NCI-H2081 (cell line): Measurements from ENCODE around the gene CACNA1B.

Experiments used
- DNase-seq, 2 experiments: peaks; one replicate each; lab custom pipeline; 2025; lab: John Stamatoyannopoulos, UW

CACNA1B gene

DNA sequence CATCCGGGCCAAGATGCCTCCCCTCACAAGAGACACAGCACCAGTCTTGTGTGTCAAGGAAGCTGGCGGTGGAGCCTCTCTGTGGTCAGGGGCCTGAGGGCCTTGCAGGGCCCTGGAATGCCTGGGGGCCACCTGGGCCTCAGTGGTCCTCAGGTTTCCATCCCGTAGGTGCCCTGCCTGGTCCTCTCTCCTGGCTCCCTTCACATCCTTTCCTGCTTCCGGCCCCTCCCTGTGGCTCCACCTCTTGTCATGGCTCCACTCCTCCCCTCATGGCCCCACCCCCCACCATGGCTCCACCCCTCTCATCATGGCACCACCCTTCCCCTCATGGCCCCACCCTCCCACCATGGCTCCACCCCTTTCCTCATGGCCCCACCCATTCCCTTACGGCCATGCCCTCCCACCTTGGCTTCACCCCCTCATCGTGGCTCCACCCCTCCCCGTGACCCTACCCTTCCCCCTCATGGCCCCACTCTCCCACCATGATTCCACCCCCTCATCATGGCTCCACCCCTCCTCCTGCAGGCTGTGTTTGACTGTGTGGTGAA, 175.8 kb downstream of the CACNA1B start:
- DNase-seq, result no peak

DNA sequence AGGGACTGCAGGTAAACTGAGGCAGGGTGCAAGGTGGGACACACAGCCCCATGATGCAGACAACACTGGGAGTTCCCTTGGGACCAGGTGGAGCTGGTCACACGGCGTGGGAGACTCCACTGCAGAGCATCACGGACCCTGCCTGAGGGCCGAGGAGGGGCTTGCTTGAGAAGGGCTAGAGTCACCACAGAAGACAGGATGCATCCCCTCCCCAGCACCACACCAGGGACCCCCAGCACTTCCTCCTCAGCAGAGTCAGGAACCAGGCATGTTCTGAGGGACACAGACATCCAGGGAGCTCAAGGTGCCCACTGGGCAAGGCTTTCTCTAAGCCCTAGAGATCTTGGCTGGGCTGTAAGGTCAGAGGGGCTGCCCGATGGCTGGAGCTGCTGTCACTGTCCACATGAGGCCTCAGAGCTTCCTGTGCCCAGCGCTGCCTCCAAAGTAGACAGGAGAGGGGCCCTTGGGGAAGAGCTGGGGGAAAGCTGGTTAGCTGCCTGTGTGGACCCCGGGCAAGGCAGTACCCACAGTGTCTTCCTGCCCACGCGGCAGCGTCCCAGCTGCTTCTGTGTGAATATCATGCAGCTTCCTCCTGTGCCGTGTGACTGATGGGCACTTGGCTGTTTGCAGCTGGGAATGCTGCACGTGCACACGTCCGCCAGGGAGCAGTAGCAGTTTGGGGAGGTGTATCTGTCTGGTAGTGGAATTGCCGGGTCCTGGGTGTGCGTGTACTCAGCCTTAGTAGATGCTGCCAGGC, 176.6 kb downstream of the CACNA1B start:
- DNase-seq, result no peak

DNA sequence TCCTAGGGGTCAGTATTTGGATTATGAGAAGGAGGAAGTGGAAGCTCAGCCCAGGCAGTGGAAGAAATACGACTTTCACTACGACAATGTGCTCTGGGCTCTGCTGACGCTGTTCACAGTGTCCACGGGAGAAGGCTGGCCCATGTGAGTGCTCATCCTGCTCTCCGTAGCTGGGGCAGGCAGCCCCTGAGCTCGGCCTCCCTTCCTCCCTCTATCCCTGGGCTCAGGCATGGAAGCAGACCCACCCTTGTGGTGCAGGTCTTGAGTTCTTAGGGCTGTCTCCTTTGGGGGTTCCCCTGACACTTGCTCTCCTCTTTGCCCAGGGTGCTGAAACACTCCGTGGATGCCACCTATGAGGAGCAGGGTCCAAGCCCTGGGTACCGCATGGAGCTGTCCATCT, 180.1 kb downstream of the CACNA1B start:
- no peak for DNase-seq

DNA sequence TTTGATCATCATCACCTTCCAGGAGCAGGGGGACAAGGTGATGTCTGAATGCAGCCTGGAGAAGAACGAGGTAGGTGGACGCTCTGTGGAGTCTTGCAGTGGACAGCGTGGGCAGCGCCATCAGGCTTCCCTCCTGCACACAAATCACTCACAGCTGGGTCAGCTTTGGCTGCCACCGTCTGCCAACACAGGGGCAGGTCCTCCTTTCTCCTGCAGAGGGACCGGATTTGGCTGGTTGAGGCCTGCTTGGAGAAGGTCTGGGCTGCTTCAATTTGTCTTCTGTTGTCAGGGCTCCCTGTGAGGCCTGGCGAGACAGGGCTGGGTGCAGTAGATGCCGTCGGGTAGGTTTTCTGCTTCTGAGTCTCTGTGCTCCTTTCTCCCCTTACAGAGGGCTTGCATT, 180.6 kb downstream of the CACNA1B start:
- DNase-seq, result no peak

DNA sequence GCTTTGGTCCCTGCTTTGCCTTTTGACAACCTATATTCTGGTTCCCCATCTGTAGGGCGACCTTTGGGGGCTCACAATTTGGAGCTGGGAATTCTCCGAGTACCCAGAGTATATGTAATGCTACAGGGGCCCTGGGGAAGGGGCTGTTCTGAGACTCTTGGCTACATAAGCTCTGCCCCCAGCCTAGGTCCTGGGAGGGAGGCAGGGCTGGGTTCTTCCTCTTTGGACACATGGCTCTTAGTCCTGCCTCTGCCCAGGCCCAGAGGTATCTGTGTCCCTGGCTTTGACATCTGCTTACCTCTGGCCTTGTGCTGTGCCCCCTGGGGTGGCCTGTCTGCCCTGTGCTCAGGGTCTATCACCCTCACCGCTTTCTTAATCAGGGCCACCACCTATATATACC, 181.6 kb downstream of the CACNA1B start:
- DNase-seq, result no peak

DNA sequence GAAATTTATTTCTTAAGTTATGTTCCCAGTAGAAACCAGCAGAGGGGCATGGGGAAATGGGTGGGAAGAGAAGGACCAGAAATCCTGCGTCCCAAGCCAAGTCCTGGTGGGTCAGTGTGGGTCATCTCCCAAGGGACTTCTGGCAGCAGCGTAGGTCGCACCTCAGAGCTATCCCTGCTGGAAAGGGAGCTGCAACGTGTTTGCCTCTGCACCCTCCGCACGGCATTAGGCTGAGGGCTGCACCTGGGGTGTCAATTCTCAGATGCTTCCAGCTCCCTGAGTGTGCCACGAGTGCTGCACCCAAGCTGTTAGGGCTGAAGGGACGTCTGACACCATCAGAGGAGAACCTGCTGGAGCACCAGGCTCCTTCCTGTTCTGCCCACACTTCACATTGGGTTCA, 182.8 kb downstream of the CACNA1B start:
- no peak for DNase-seq

DNA sequence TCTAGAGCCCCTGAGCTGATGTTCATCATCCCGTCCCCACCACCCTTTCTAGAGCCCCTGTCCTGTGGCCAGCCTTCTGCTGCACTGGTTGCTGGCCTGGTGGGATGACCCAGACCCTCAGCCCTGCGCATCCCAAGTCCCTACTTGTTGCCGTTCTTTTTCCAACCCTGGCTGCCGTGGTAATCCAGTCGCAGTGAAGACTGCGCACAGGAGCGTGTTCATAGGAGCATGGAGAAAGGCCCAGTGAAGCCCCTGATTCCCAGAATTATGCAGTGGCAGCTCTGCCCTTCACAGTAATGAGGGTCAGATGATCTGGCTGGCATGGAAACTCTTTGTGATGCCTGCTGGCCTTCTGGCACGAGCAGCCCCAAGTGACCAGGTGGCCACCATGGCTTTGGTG, 183.3 kb downstream of the CACNA1B start:
- DNase-seq, result no peak

DNA sequence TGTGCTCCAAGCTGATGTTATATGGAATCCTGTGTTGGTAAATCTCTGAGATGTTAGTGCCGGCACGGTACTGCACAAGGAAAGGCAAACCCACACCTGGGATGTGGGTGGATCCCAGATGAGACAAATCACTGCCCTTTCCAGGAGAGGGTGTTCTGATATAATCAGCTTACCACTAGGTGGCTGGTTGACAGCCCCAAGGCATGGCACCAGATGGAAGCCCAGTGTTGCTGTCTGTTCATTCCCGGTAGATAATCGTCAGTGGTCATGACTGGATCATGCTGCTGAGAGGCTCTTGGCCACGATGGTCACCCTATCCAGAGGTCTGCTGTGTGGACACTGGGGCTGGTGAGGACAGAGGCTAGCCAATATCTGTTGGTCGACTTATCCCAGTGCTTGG, 184.0 kb downstream of the CACNA1B start:
- DNase-seq, result no peak

DNA sequence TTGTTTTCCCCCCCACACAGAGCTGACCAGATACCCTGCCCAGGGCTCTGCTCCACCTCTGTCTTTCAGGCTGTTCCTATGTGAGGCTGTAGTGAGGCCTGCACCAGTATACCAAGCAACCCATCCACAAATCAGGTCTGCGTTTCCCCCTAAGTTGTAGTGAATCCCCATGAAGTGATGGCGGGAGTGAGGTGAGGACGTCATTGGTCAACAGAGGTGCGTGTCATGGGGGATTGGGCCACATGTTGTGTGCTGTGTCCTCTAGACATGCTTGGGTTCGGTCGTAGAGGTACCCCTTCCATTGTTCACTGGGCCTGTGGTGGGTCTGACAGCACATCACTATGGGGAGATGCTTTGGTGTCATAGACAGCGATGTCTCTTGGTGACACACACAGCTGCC, 184.6 kb downstream of the CACNA1B start:
- no peak for DNase-seq

DNA sequence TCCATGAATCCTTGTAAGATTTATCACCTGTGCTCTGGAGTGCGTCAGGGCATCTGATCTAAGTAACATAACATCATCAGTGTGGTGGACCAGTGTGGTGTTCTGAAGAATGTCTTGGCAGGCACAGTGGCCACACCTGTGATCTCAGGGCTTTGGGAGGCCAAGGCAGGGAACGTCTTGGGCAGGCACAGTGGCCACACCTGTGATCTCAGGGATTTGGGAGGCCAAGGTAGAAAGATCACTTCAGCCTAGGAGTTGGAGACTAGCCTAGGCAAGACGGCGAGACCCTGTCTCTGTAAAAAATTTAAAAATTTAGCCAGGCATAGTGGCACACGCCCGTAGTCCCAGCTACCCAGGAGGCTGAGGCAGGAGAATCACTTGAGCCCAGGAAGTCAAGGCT, 185.5 kb downstream of the CACNA1B start:
- no peak for DNase-seq

DNA sequence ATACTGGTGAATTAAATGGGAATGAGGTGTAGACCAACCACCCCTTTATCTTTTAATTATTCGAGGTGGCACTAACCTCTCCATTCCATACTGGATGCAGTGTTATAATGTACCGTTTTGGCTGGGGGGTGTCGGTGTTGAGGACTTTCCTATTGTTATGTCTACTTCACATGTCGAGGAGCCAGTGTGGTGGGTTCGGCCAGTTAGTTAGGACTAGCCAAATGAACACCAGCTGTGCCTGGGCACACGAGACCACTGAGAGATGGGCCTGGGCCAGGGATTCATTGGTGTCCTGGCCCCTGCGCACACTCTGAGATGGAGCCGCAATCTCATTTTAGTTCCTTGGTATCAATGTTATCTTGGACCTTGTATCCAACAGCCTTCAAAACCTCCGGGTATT, 186.2 kb downstream of the CACNA1B start:
- DNase-seq, result no peak

DNA sequence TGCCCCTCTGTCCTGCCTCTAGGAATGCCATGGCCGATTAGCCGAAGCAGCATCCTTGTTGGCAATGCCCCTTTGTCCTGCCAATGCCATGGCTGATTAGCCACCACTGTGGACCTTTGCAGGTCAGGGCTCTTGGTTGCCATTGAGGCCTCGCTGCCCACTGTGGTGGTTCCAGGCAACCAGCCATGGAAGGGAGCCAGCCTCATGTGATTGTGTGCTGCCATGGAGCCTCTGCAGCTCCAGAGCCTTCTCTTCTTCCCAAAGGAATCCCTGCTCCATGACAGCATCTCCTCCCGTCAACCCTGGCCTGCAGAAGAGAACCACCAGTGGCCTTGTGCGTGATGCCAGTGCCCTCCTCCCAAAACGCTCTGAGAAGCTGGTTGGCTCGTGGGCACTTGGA, 187.0 kb downstream of the CACNA1B start:
- no peak for DNase-seq

DNA sequence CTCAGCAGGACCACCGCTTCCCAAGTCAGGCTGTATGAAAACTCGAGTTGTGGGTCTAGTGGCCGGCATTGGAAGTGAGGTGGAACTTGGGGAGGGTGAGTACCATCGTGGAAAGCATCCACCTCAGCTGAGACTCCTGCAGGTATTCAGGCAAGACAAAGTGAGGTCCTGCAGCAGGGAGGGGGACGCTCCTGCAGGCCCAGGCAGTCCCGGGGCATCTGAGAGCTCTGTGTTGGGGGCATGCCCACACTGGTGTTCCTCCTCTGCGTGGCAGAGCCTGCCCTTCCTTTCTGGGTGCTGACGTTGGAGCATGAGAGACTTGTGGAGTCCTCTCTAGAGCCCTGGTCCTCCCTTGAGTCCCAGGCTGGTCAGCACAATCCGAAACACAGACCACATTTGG, 187.7 kb downstream of the CACNA1B start:
- DNase-seq, result no peak

DNA sequence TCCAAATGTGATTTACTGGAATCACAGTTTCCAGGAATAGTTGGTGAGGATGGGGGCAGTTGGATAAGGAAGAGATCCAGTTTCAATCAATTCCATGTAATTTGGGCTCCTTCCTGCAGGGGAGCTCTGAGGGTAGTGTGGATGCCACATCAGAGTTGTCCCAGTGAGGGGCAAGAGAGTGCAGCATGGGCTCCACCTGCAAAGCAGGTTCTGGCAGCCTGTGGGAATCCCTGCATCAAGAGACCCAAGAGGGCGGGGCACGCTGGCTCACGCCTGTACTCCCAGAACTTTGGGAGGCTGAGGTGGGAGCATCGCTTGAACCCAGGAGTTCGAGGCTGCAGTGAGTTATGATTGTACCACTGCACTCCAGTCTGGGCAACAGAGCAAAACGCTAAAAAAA, 188.5 kb downstream of the CACNA1B start:
- no peak for DNase-seq

DNA sequence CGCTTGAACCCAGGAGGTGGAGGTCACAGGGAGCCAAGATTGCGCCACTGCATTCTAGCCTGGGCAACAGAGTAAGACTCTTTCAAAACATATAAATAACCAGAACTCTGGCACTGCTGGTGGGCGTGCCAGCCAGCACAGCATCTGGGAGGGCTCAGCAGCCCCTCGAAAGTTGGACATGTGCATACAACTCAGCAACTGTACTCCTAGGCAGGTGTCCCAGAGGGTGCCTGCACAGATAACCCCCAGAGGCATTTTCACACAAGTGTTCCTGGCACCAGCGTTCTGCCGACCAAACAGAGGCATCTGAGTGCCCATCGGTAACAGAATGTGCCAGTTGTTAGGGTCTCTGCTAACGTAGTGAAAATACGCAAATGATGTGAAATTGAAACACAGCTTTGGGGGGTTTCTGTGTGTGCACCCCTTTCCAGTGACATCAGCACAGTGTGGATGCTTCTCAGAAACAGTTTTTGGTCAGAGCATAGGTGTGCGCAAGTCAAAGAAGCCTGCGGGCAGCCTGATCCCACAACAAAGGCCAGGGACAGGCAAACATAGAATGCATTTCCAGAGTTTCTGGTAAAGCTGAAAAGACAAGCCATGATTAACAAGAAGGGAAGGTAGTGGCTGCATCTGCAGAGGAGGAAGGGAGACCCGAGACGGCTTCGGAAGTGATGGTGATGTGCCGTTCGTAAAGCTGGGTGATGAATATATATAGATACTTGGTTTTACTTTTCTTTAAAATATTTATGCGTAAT, 190.2 kb downstream of the CACNA1B start:
- no peak for DNase-seq

DNA sequence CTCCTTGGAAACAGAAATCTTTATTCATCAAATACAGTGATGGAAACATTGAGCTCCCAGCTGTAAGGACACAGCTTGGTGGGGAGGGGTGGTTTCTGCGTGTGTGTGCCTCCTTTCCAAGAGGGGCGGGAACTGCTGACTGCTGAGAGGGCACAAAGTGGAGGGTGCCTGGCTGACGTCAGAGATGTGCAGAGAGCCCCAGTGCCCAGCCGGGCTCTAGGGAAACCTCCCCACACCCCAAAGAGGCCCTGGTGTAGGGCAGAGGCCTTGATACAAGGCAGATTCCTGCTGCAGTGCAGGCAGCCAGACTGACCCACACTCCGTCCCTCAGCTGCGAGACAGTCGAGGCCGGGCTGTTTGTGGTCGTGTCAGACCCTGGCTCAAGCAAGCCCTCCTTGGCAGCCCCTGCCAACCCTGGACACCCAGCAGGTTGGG, 191.0 kb downstream of the CACNA1B start:
- no peak for DNase-seq

DNA sequence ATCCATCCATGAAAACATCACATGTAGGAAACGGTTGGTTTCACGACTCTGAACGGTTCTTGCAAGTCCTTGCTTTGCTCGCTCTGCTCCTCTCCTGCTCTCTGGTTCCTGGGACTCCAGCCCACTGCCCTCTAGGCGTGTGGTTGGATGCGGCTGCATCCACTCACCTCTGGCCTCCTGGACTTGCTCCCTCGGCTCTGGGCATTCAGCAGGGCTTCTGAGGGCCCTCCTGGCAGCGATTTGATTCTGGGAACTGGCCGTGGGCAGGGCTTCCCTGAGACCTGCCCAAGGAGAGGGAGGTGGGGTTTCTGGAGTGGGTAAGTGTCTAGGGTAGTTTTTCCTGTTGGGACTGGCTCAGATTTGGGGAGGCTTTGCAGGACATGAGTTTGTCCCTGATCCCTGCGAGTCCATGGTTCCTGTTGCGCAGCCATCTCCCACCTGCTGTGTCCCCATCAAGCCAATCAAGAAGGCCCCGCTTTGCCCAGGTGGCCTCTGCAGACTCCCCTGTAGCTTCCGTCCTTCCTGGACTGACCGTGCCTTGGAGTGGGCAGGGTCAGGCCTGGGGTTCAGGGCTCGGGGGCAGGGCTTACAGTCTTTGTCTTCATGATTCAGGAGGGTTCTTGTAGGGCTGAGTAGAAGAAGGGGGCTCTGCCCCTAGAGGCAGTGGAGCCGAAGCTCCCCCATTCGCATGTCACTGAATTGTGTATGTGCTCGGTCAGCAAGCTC, 192.3 kb downstream of the CACNA1B start:
- DNase-seq, result no peak

DNA sequence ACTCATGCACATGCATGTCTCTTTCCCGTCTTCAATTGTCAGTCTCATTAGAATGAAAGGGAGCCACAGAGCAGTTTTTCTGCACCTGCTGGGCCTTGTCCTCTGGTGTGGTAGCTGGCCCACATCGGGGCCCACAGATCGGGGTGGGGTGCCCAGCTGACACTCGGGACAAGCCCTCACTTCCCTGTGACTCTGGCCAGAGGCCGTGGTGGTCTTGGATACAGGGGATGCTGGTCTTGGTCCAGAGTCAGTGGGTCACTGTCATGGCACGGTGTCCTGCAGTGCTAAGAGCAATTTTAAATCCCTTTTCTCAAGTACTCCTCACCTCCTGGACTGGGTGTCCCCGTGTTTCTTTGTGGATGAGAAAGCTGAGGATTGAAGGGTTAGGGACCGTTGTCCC, 193.2 kb downstream of the CACNA1B start:
- no peak for DNase-seq

DNA sequence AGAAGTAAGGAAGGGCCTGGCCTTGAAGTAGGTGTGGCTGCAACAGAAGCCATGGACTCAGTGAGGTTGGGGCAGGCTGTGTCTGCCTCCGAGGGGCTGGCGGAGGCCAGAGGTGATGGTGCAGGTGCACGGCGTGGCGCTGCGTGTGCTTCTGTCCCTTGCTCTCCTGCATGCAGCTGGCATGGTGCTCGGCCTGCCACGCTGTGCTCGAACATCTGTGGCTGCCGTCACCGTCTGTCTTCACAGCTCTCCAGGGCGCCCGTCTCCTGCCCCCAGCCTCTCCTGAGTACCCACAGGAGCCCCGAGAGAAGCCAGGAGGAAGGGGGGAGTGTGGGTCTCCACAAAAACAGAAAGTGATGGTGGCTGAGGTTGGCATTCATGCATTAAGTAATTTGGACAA, 193.7 kb downstream of the CACNA1B start:
- no peak for DNase-seq

DNA sequence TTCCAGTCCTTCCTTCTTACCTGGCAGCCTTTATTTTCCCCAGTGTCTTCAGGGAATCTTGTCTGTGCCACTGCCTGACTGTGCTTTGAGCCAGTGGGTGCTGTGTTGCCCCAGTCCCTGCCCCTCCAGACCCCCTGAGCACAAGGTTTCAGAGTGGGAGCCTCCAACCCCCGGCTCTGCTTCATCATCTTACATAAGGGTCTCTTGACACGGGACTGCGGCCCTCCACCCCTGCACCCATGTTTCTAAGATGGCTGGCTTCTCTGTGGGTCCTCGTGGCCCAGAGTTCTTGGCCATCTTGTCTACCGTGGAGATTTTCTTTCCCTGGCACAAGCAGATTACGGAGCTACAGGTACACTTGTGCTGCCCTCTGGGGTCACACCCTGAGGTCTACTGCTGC, 194.1 kb downstream of the CACNA1B start:
- DNase-seq, result no peak

DNA sequence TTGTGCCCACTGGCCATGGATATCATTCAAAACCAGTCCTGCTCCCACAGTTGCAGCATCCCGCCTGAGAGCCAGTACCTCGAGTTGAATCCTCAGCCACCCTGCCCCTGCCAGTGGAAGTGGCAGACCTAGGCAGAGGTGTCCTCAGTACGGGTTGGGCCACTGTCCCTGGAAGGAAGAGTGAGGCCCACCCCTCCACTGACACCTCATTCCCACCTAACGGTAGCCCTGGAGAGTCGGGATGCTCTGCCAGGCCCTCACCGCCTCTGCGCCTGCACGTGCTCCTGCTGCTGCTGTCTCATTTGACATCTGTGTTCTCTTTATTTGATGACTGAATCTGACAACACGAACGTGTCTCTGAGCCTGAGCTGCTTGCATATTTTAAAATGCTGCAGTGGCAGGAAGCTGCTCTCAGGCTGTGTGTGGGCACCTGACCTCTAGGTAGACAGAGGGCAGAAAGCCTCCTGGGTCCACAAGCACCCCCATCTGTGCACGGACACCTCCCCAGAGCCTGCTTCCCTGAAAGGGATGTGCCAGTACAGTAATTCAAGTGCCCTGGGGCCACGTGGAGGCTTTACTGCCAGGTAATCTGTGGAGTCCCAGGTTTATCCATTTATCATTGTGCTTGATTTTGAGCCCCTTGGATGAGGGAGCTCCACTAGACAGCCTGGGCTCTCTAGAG, 194.7 kb downstream of the CACNA1B start:
- DNase-seq, result no peak

DNA sequence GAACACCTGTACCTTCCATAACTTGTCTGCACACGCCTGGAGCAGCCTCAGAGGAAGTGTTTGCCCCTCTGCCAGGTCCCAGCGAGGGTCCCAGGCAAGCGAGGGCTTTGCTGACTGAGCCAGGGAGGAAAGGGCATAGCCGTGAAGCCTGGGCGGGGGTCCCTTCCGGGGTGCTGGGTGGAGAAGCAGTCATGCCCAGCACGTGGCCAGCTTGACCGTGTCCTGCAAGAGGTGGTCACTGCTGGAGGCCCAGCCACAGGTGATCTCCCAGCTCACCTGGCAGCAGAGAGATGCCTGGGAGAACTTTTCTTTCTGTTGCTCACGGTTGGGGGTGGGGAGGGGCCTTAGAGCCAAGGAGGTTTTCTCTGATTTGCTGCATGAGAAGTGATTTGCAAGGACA, 195.3 kb downstream of the CACNA1B start:
- no peak for DNase-seq
